SH-SY5Y (cell line): Measurements from ENCODE around the gene CNNM3.

Source experiments
- GATA2 ChIP-seq: IDR thresholded peaks from 2 replicates; pipeline ENCODE4 v1.6.1; 2011; ENCODE audit warnings: mild to moderate bottlenecking, low read depth, low read length
- GATA3 ChIP-seq: IDR thresholded peaks from 2 replicates; pipeline ENCODE4 v1.6.1; 2011; ENCODE audit warnings: low read depth, mild to moderate bottlenecking, low read length, moderate library complexity

DNA sequence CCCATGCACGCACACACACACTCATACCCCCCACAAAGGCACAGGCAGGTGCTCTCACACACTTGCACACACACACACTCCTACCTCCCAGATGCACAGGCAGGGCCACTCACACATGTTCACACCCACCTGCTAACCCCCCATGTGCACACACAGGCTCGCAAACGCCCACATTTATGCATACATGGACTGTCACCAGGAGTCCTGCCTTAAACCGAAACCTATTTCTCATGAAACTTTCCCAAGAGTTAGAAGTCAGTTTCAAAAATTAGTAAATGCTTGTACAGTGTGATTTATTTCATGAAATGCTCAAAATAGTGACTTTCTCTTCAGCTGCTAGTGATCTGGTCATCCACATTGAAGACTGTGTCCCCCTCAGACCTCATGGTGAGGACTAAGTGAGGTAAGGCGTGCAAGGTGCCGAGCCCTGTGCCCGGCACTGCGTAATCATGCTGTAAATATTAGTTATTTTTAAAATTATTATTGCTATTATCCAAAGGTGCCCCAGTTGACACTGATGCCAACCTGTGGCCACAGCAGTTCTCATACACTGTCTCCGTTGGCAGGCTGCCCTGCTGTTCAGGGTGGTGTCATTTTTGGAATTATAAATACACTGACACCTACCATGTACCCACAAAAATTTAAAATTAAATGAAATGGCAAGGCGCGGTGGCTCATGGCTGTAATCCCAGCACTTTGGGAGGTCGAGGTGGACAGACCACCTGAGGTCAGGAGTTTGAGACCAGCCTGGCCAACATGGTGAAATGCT, 43.0 kb upstream of the CNNM3 start:
- TF ChIP-seq GATA2 (no peak), GATA3 (no peak)
